Measurements from ENCODE around the gene SCGN. TPM values are rescaled to one million over a fixed set of nuclear protein-coding genes. Genes with fewer than 3 reads are reported as not detected.
A peak's percentile ranks its signal among the peaks of the same experiment; 100 is the strongest.

SCGN gene
- total and polyA plus RNA-seq, 9 of the 15 experiments (the other 6 are each of a cell fraction or from before 2014, with no cell fraction given): not detected

GRCh38 chr6:25717866-25718740 is 66.1 kb downstream of the SCGN start (continued):
- TF ChIP-seq, protein P1, sequence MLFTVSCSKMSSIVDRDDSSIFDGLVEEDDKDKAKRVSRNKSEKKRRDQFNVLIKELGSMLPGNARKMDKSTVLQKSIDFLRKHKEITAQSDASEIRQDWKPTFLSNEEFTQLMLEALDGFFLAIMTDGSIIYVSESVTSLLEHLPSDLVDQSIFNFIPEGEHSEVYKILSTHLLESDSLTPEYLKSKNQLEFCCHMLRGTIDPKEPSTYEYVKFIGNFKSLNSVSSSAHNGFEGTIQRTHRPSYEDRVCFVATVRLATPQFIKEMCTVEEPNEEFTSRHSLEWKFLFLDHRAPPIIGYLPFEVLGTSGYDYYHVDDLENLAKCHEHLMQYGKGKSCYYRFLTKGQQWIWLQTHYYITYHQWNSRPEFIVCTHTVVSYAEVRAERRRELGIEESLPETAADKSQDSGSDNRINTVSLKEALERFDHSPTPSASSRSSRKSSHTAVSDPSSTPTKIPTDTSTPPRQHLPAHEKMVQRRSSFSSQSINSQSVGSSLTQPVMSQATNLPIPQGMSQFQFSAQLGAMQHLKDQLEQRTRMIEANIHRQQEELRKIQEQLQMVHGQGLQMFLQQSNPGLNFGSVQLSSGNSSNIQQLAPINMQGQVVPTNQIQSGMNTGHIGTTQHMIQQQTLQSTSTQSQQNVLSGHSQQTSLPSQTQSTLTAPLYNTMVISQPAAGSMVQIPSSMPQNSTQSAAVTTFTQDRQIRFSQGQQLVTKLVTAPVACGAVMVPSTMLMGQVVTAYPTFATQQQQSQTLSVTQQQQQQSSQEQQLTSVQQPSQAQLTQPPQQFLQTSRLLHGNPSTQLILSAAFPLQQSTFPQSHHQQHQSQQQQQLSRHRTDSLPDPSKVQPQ (CRISPR knock-in tag; IDR thresholded peaks at IDR 0.05; ENCODE audit: borderline replicate concordance): no peak
- no peak for TF ChIP-seq MYBL2 (IDR thresholded peaks at IDR 0.05; ENCODE audit: low read depth)
- TF ChIP-seq MYBL2 (CRISPR knock-in tag; IDR thresholded peaks at IDR 0.05; ENCODE audit: borderline replicate concordance): no peak
- no peak for TF ChIP-seq NR1H2 (CRISPR knock-in tag; IDR thresholded peaks at IDR 0.05)
- TF ChIP-seq ETV1 (tag; conservative IDR thresholded peaks at IDR 0.05; ENCODE audit: low read depth): no peak
- no peak for TF ChIP-seq NFXL1 (CRISPR knock-in tag; IDR thresholded peaks at IDR 0.05)
- TF ChIP-seq, protein P2, sequence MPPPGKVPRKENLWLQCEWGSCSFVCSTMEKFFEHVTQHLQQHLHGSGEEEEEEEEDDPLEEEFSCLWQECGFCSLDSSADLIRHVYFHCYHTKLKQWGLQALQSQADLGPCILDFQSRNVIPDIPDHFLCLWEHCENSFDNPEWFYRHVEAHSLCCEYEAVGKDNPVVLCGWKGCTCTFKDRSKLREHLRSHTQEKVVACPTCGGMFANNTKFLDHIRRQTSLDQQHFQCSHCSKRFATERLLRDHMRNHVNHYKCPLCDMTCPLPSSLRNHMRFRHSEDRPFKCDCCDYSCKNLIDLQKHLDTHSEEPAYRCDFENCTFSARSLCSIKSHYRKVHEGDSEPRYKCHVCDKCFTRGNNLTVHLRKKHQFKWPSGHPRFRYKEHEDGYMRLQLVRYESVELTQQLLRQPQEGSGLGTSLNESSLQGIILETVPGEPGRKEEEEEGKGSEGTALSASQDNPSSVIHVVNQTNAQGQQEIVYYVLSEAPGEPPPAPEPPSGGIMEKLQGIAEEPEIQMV (tag; conservative IDR thresholded peaks at IDR 0.05; ENCODE audit: low read depth): no peak
- TF ChIP-seq, protein P3, sequence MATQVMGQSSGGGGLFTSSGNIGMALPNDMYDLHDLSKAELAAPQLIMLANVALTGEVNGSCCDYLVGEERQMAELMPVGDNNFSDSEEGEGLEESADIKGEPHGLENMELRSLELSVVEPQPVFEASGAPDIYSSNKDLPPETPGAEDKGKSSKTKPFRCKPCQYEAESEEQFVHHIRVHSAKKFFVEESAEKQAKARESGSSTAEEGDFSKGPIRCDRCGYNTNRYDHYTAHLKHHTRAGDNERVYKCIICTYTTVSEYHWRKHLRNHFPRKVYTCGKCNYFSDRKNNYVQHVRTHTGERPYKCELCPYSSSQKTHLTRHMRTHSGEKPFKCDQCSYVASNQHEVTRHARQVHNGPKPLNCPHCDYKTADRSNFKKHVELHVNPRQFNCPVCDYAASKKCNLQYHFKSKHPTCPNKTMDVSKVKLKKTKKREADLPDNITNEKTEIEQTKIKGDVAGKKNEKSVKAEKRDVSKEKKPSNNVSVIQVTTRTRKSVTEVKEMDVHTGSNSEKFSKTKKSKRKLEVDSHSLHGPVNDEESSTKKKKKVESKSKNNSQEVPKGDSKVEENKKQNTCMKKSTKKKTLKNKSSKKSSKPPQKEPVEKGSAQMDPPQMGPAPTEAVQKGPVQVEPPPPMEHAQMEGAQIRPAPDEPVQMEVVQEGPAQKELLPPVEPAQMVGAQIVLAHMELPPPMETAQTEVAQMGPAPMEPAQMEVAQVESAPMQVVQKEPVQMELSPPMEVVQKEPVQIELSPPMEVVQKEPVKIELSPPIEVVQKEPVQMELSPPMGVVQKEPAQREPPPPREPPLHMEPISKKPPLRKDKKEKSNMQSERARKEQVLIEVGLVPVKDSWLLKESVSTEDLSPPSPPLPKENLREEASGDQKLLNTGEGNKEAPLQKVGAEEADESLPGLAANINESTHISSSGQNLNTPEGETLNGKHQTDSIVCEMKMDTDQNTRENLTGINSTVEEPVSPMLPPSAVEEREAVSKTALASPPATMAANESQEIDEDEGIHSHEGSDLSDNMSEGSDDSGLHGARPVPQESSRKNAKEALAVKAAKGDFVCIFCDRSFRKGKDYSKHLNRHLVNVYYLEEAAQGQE (IDR thresholded peaks at IDR 0.05; ENCODE audit: borderline replicate concordance): peak; percentile 52; the same call in 1 of the 2 replicates
- TF ChIP-seq, protein P3 (CRISPR knock-in tag; IDR thresholded peaks at IDR 0.05; ENCODE audit: low read depth): no peak
- no peak for TF ChIP-seq E2F4 (CRISPR knock-in tag; IDR thresholded peaks at IDR 0.05; ENCODE audit: low read depth)
- TF ChIP-seq CTBP1 (IDR thresholded peaks at IDR 0.05; ENCODE audit: borderline replicate concordance): no peak
- TF ChIP-seq ZNF253 (CRISPR knock-in tag; conservative IDR thresholded peaks at IDR 0.05): no peak
- no peak for TF ChIP-seq ZNF24 (IDR thresholded peaks at IDR 0.05)
- TF ChIP-seq POLR2A (conservative IDR thresholded peaks at IDR 0.05): no peak
- TF ChIP-seq BRD9 (IDR thresholded peaks at IDR 0.05; ENCODE audit: low read depth, partially characterized antibody): no peak

All from K562 (cell line).